Measurements from ENCODE around the gene KDM5B. TPM values are rescaled to one million over a fixed set of nuclear protein-coding genes. Genes with fewer than 3 reads are reported as not detected.

The KDM5B gene
- total and polyA plus RNA-seq, 4 donors, result 60.2 to 114 (median 74.1) TPM

Small RNAs within 50 kb of the gene (small RNA-seq; reads per million reads assigned to genes)
- not detected for gene AC098934.3 (ENCODE audit: low replicate concordance)

Other genes with a start within 250 kb of the KDM5B start
- gene SYT2, start 98.0 kb downstream of the KDM5B start, total RNA-seq, result 10 to 100 TPM; 11.1 to 59.2 TPM
- 10 to 100 TPM; 46.7 to 50.8 TPM for gene SYT2, start 98.0 kb downstream of the KDM5B start, polyA plus RNA-seq (ENCODE audit: insufficient read length in 2 of 2)
- gene PCAT6, start 2.5 kb upstream of the KDM5B start, total RNA-seq, result under 1 TPM in 1 of 2 donors, not detected in 1; 0.88 TPM
- 1 to 10 TPM; 5.9 to 6.9 TPM for gene PCAT6, start 2.5 kb upstream of the KDM5B start, polyA plus RNA-seq (ENCODE audit: insufficient read length in 2 of 2)
- 10 to 100 TPM; 10.2 to 13.9 TPM for gene RABIF, start 80.7 kb upstream of the KDM5B start, total RNA-seq
- 10 to 100 TPM; 18.6 to 20.8 TPM for gene RABIF, start 80.7 kb upstream of the KDM5B start, polyA plus RNA-seq (ENCODE audit: insufficient read length in 2 of 2)
- gene KLHL12, start 118.8 kb upstream of the KDM5B start, total RNA-seq, result 10 to 100 TPM; 32.9 to 38.8 TPM
- gene KLHL12, start 118.8 kb upstream of the KDM5B start, polyA plus RNA-seq (ENCODE audit: insufficient read length in 2 of 2), result 10 to 100 TPM; 32.3 to 35.8 TPM
- 100 to 1,000 TPM in 1 of 2 donors, 10 to 100 TPM in 1; 84.1 to 114 TPM for gene ADIPOR1, start 149.9 kb upstream of the KDM5B start, total RNA-seq
- gene ADIPOR1, start 149.9 kb upstream of the KDM5B start, polyA plus RNA-seq (ENCODE audit: insufficient read length in 2 of 2), result 10 to 100 TPM; 74.8 to 83.9 TPM
- gene CYB5R1, start 158.8 kb upstream of the KDM5B start, total RNA-seq, result 10 to 100 TPM; 41.6 to 59.6 TPM
- 10 to 100 TPM; 42.1 to 49.1 TPM for gene CYB5R1, start 158.8 kb upstream of the KDM5B start, polyA plus RNA-seq (ENCODE audit: insufficient read length in 2 of 2)
- 10 to 100 TPM; 76.6 to 85.3 TPM for gene TMEM183A, start 199.0 kb upstream of the KDM5B start, total RNA-seq
- 10 to 100 TPM; 76.6 to 90.5 TPM for gene TMEM183A, start 199.0 kb upstream of the KDM5B start, polyA plus RNA-seq (ENCODE audit: insufficient read length in 2 of 2)
- 10 to 100 TPM; 11.5 to 18.9 TPM for gene PPFIA4, start 218.1 kb upstream of the KDM5B start, total RNA-seq
- gene PPFIA4, start 218.1 kb upstream of the KDM5B start, polyA plus RNA-seq (ENCODE audit: insufficient read length in 2 of 2), result 10 to 100 TPM; 39.4 to 51.0 TPM

Data from spinal cord (tissue), 4 donors.